ENCODE results near the gene IGFLR1.

- TF ChIP-seq RAD21 (IDR thresholded peaks at IDR 0.05; ENCODE audit: low read length), result no peak
- TF ChIP-seq, protein P1, sequence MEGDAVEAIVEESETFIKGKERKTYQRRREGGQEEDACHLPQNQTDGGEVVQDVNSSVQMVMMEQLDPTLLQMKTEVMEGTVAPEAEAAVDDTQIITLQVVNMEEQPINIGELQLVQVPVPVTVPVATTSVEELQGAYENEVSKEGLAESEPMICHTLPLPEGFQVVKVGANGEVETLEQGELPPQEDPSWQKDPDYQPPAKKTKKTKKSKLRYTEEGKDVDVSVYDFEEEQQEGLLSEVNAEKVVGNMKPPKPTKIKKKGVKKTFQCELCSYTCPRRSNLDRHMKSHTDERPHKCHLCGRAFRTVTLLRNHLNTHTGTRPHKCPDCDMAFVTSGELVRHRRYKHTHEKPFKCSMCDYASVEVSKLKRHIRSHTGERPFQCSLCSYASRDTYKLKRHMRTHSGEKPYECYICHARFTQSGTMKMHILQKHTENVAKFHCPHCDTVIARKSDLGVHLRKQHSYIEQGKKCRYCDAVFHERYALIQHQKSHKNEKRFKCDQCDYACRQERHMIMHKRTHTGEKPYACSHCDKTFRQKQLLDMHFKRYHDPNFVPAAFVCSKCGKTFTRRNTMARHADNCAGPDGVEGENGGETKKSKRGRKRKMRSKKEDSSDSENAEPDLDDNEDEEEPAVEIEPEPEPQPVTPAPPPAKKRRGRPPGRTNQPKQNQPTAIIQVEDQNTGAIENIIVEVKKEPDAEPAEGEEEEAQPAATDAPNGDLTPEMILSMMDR (IDR thresholded peaks at IDR 0.05), result no peak
- no peak for TF ChIP-seq ZBTB33 (IDR thresholded peaks at IDR 0.05; ENCODE audit: borderline replicate concordance, low read depth)
- no peak for TF ChIP-seq TAF1 (IDR thresholded peaks at IDR 0.05; ENCODE audit: borderline replicate concordance, low read depth, low read length)
- no peak for TF ChIP-seq YY1 (IDR thresholded peaks at IDR 0.05; ENCODE audit: low read depth)
- no peak for TF ChIP-seq GABPA (IDR thresholded peaks at IDR 0.05; ENCODE audit: low read depth)
- TF ChIP-seq REST (IDR thresholded peaks at IDR 0.05; ENCODE audit: low read depth, low read length), result no peak
- no peak for TF ChIP-seq RFX5 (IDR thresholded peaks at IDR 0.05; ENCODE audit: low read length)
- TF ChIP-seq NFIC (IDR thresholded peaks at IDR 0.05; ENCODE audit: borderline replicate concordance), result no peak
- no peak for TF ChIP-seq RCOR1 (IDR thresholded peaks at IDR 0.05; ENCODE audit: low read length)
- no peak; the same call in 1 of the 2 replicates for TF ChIP-seq POLR2AphosphoS5 (IDR thresholded peaks at IDR 0.05; ENCODE audit: low read depth, low read length)
- no peak for TF ChIP-seq TEAD4 (IDR thresholded peaks at IDR 0.05; ENCODE audit: borderline replicate concordance, insufficient read depth)
- no peak for TF ChIP-seq MAX (IDR thresholded peaks at IDR 0.05; ENCODE audit: low read depth)
- TF ChIP-seq EZH2phosphoT487 (IDR thresholded peaks at IDR 0.05; ENCODE audit: borderline replicate concordance, low read depth), result no peak
Measured at GRCh38 chr19:35739275-35740107, 2.8 kb downstream of the IGFLR1 start.
